GM12801 (cell line): ENCODE results near the gene SERPINA5.

Experiments
- CTCF ChIP-seq: IDR thresholded peaks from one replicate; pipeline ENCODE4 v1.5.1; 2011; ENCODE audit warnings: control low read depth; ENCODE audit not compliant: insufficient read length; ENCODE audit errors: extremely low read depth

SERPINA5 gene

GRCh38 chr14:94599656-94600004 lies 18.4 kb downstream of the SERPINA5 start:
- TF ChIP-seq CTCF: no peak

- TF ChIP-seq CTCF: no peak
Measured at GRCh38 chr14:94600148-94600545, 18.9 kb downstream of the SERPINA5 start.

GRCh38 chr14:94601884-94602391 lies 20.7 kb downstream of the SERPINA5 start:
- TF ChIP-seq CTCF: no peak

- TF ChIP-seq CTCF: no peak
Measured at GRCh38 chr14:94602722-94603121, 21.5 kb downstream of the SERPINA5 start.

- TF ChIP-seq CTCF: no peak
Measured at GRCh38 chr14:94605361-94605760, 24.1 kb downstream of the SERPINA5 start.

- TF ChIP-seq CTCF: no peak
Measured at GRCh38 chr14:94611179-94611578, 30.0 kb downstream of the SERPINA5 start.

- TF ChIP-seq CTCF: no peak
Measured at GRCh38 chr14:94612174-94612573, 30.9 kb downstream of the SERPINA5 start, which contains the start of gene SERPINA3. Gene SERPINA3, plus strand, starts transcription at chr14:94612391. Its CDS starts 2,051 bp downstream, at chr14:94614442.
